22Rv1 (cell line): ENCODE data around the gene MYORG.
A peak's percentile ranks its signal among the peaks of the same experiment; 100 is the strongest.

Experiments
- ZFX ChIP-seq: fragments of 450-650 bp; IDR thresholded peaks from 2 replicates; pipeline ENCODE4 v1.6.1; 2017; ENCODE audit warnings: antibody characterized with exemption, borderline replicate concordance
- TF ChIP-seq, protein P1 (sequence below): fragments of 450-650 bp; IDR thresholded peaks from 2 replicates; pipeline ENCODE4 v1.5.1; 2017; ENCODE audit warnings: mild to moderate bottlenecking

DNA sequence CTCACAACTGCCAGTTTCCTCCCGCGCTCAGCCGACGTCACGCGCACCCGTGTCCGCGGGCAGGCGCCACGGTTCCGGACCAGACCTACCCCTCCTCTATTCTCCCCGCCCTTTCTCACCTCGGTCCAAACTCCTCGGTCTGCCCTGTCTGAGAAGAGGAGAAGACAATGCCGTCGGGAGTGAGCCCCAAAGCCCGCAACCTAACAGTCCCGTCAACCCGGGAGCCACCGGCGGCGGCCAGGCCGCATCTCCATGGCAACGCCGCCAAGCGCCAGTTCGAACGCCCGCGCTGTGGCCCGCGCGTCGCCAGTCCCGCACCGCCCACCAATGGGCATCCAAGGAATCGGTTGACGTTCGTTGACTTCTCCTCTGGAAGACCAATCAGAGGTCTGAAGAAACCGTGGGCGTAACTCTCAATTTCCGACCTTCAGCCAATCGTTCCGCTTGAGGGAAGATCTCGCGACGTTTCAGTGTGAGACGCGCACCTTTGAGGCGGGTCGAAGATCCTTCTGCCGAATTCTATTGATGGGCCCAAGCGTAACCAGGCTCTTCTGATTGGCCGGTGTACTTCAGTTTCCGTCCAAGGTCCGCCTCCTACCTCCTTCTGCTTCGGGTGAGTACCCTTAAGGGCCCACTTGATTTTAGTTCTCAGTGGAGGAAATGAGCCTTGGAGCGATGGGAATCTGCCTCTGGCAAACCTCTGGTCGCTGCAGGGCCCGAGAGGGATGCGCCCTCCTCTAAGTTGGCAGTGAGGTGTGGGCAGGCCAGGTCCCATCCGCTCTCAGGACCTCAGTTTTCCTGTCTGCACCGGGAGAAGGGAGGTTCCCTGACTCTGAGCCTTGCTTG lies 47.5 kb downstream of the MYORG start, which contains the start of the genes KIF24 and NUDT2:
- TF ChIP-seq, protein P1, sequence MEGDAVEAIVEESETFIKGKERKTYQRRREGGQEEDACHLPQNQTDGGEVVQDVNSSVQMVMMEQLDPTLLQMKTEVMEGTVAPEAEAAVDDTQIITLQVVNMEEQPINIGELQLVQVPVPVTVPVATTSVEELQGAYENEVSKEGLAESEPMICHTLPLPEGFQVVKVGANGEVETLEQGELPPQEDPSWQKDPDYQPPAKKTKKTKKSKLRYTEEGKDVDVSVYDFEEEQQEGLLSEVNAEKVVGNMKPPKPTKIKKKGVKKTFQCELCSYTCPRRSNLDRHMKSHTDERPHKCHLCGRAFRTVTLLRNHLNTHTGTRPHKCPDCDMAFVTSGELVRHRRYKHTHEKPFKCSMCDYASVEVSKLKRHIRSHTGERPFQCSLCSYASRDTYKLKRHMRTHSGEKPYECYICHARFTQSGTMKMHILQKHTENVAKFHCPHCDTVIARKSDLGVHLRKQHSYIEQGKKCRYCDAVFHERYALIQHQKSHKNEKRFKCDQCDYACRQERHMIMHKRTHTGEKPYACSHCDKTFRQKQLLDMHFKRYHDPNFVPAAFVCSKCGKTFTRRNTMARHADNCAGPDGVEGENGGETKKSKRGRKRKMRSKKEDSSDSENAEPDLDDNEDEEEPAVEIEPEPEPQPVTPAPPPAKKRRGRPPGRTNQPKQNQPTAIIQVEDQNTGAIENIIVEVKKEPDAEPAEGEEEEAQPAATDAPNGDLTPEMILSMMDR, result no peak
- peak; percentile 82 for TF ChIP-seq ZFX
